Activated CD4-positive, alpha-beta T cell treated with anti-CD3 and anti-CD28 coated beads, Interleukin-2, amount 50 U/mL, for 16 hours (primary cell): ENCODE results near the gene OR7G3.

Source experiments
- DNase-seq: peaks from one replicate; pipeline ENCODE4 v3.0.0-alpha.2; 2020

OR7G3 gene

GRCh38 chr19:9126900-9127405, at the start of gene OR7G3:
Gene OR7G3 (minus strand): TSS chr19:9126950. CDS start chr19:9126950, 0 bp downstream.
- no peak for DNase-seq

- DNase-seq = no peak
These were observed 48.6 kb upstream of the OR7G3 start for GRCh38 chr19:9175326-9175725.

GRCh38 chr19:9171393-9171991, 44.7 kb upstream of the OR7G3 start:
- no peak for DNase-seq

- DNase-seq = no peak
These were observed 40.1 kb upstream of the OR7G3 start for GRCh38 chr19:9166846-9167245.

DNA sequence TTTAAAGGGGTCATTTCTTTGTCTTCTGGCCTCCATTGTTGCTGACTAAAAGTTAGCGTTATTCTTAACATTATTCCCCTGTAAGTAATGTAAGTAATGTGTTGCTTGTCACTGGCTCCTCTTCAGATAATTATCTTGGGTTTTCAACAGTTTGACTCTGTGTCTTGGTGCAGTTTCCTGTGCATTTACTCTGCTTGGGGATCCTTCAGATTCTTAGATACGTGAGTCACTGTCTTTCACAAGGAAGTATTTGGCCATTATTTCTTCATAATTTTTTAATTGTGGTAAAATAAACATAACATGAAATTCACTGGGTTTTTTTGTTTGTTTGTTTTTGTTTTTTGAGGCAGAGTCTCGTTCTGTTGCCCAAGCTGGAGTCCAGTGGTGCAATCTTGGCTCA, 38.5 kb upstream of the OR7G3 start:
- DNase-seq = no peak

DNA sequence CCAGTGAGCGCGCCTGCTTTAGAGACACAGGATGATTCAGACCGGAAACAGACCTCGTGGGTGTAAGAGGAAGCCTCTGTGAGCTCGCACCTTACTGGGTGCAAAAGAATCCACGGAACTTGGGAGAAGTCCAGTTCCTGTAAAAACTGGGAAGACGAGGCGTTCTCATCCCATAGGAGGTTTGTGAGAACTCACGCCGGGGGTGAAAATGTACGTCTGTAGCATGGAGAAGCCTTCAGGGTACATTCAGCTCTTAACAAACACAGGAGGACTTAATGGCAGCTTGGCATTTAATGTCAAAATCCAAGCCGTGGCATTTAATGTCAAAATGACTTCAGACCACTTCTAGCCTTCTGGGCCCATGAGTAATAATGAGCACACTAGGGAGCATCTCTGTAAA, 34.7 kb upstream of the OR7G3 start:
- no peak for DNase-seq

GRCh38 chr19:9159891-9160290, 33.1 kb upstream of the OR7G3 start:
- DNase-seq = no peak

GRCh38 chr19:9156304-9156703, 29.6 kb upstream of the OR7G3 start:
- no peak for DNase-seq

- no peak for DNase-seq
These were observed 28.8 kb upstream of the OR7G3 start for GRCh38 chr19:9155591-9155990.

- DNase-seq = no peak
These were observed 24.6 kb upstream of the OR7G3 start for GRCh38 chr19:9151367-9151766.

- no peak for DNase-seq
These were observed 23.9 kb upstream of the OR7G3 start for GRCh38 chr19:9150650-9151049.

GRCh38 chr19:9149997-9150396, 23.2 kb upstream of the OR7G3 start:
- no peak for DNase-seq

DNA sequence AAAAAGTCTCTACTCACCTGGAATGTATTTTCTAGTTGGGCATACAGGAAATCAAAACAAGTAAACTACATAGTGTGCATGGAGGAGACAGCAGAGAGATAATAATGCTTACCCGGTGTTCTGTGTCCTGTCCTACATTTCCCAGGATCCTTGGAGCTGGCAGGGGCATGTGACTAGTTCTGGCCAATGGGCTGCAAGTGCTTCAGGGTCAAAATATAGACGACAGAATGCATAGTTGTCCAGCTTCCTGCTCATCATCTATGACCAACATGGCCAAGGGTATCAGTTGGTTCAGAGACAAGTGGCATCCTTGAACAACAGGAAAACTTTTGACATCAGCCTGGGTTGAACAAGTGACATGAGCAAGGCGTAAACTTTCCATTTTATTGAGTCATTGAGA, 21.9 kb upstream of the OR7G3 start:
- no peak for DNase-seq

GRCh38 chr19:9146882-9147281, 20.1 kb upstream of the OR7G3 start:
- DNase-seq = no peak

GRCh38 chr19:9144920-9145319, 18.2 kb upstream of the OR7G3 start:
- DNase-seq = no peak

DNA sequence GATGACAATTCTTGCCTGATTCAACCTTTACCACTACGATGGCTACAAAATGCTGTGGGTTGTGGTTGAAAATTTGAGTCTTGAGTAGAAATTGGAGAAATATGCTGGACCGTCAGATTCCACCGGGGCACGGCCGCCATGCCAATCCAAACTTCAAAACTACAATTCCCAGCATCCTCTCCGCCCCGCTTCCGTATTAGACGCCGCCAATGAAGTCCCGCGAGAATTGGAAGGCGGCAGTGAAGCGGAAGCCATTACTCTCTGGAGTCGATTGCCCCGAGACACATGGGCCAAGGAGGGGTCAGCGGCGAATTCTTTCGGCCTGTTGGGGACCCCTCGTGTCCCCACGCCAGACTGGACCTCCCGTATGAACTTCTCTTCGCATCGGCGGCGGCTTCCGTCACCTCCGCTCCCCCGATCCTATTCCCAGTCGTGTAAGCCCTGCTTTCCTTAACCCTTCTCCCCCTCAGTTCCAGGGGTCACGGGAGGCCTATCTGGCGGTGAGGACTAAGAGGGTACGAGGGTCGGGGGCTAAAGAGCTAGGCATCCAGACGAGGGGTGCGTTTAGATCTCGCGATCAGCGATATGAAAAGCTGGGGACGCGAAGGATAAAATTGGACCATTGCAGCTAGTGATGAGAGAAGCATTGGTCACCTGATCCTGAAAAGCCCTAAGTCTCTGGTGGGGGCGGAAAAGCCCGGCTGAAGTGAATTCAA, 13.6 kb upstream of the OR7G3 start, which contains the start of gene ZNF317:
Gene ZNF317, plus strand, starts transcription at position 239 of the 716 bp plus-strand sequence. CDS start 15,620 bp downstream, outside the sequence.
- DNase-seq = peak; percentile 92

DNA sequence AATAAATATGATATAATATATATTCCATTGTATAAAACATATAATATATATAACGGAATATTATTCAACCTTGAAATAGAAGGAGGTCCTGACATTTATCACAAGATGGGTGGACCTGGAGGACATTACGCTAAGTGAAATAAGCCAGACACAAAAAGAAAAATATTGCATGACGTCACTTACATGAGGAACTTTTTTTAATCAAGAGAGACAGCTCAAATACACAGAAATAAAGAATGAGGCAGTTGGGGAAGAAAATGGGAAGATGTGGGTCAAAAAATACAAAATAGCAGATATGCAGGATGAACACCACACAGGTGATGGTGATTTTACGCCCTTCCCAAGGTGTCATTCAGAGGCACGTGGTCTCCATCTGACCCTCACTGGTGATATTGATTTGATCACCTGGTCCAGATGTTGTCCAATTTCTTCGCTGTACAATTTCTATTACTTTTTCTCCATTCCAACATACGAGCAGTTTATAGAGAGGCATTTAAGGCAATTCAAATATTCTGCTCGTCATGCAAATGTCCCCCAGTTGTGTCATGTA, 12.9 kb upstream of the OR7G3 start:
- DNase-seq = no peak

- DNase-seq = no peak
These were observed 5.7 kb upstream of the OR7G3 start for GRCh38 chr19:9132422-9132821.

- DNase-seq = no peak
These were observed 4.2 kb upstream of the OR7G3 start for GRCh38 chr19:9130965-9131364.

GRCh38 chr19:9128171-9128570, 1.4 kb upstream of the OR7G3 start:
- no peak for DNase-seq

DNA sequence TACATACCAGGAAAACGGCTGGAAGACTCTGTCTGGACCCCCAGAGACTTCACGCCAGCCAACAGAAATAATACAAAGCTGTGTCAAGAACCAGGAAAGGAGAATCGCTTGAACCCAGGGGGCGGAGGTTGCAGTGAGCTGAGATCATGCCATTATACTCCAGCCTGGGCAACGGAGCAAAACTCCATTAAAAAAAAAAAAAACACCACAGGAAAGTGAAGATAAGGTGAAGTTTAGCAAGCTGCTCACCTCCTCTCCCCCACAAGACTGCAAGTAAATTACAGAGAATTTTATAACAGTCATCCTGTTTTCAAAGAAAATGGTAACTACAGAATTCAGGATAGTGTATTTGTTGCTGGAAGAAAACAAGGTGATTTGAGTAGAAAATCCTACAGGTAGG, 10.2 kb downstream of the OR7G3 start:
- no peak for DNase-seq

DNA sequence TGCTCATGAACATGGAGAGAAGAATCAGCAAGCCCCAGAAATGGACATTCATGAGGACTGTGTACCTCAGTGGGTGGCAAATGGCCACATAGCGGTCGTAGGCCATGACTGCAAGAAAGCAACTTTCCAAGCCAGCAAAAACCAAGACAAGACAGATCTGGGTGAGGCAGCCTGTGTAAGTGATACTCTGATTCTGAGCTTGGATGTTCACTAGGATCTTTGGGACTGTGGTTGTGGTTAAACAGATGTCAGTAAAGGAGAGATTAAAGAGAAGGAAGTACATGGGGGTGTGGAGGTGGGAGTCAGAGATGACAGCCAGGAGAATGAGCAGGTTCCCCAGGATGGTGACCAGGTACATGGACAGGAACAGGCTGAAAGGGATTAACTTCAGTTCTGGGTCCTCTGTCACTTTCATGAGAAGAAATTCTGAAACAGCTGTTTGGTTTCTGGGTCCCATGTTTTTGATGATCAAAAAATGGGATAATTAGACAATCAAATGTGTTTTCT, 11.4 kb downstream of the OR7G3 start, which contains the start of gene OR7G1:
Gene OR7G1, minus strand, starts transcription at position 457 of the 507 bp plus-strand sequence. Its CDS starts 0 bp downstream, at position 457.
- no peak for DNase-seq

- DNase-seq = no peak
These were observed 16.8 kb downstream of the OR7G3 start for GRCh38 chr19:9109959-9110358.

DNA sequence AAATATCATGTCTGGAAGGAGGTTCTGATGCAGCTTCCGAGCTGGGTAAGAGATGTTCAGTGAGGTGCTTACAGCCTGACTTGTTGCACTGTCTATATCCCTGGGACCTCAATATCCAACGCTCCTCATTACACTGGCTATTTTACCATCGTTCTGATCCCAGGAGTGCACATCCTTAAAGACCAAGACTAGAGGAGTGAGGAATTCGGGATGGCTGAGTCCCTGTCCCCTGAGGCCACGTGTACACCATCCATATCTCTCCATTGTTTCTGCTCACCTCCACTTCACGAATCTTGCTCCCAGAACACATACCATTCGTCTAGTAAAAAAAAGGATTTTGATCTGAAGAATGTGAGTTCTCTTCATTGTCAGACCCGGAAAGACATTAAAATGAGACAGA, 19.4 kb downstream of the OR7G3 start, which contains the start of gene OR7G2:
Gene OR7G2, minus strand, starts transcription at position 101 of the 400 bp plus-strand sequence. CDS start 4,232 bp downstream, outside the sequence.
- no peak for DNase-seq
